HG02763 (cell line): ENCODE results near the gene IFNLR1.

ENCODE experiments used
- ATAC-seq: cut with Tn5 transposase; IDR thresholded peaks from one replicate; pipeline ENCODE4 v1.9.1; 2021; ENCODE audit warnings: mild to moderate bottlenecking, moderate library complexity; ENCODE audit not compliant: unreplicated experiment

IFNLR1 gene

GRCh38 chr1:24126672-24127023 is 60.4 kb downstream of the IFNLR1 start:
- ATAC-seq, result no peak

- no peak for ATAC-seq
Measured at GRCh38 chr1:24126018-24126671, 60.9 kb downstream of the IFNLR1 start.

GRCh38 chr1:24125456-24125855 is 61.6 kb downstream of the IFNLR1 start:
- no peak for ATAC-seq

- no peak for ATAC-seq
Measured at GRCh38 chr1:24124980-24125379, 62.1 kb downstream of the IFNLR1 start.

- no peak for ATAC-seq
Measured at GRCh38 chr1:24123611-24124010, 63.5 kb downstream of the IFNLR1 start.

- no peak for ATAC-seq
Measured at GRCh38 chr1:24122776-24123175, 64.3 kb downstream of the IFNLR1 start.

- ATAC-seq, result no peak
Measured at GRCh38 chr1:24121406-24121805, 65.7 kb downstream of the IFNLR1 start.

DNA sequence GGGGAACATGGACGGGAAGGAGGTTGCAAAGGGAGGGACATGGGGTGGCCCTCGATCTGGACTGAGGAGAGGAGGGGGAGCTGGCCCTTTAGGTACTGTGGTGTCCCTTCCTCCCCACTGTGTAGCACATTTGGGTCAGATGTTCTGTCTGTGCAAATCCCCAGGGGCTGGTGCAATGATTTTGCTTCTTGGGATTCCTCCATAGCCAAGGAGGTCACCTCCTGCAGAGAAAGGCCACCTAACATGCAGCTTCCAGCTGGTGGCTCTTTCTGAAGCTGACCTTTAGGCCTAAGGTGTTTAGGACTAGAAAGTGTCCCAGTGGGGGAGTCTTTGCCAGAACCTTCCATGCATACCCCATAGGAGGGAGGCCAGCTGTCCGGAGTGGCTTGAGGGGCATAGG is 66.1 kb downstream of the IFNLR1 start:
- ATAC-seq, result no peak

- no peak for ATAC-seq
Measured at GRCh38 chr1:24119859-24120756, 67.0 kb downstream of the IFNLR1 start.

DNA sequence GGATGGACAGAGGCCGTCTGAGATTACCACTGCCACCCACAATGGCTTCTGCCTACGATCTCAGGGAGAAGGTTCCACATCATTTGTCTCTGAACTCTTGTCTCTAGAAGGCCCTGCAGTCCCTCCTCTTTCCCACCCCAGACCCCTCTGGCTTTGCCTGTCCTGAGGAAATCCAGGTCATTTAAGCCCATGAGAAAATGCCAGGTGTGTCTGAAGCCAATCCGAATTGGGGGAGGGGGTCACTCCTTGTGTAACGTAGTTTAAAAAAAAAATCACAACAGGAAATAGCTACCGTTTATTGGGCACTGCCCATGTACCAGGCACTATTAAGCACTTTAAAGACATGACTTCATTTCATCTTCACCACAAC is 67.6 kb downstream of the IFNLR1 start:
- no peak for ATAC-seq

DNA sequence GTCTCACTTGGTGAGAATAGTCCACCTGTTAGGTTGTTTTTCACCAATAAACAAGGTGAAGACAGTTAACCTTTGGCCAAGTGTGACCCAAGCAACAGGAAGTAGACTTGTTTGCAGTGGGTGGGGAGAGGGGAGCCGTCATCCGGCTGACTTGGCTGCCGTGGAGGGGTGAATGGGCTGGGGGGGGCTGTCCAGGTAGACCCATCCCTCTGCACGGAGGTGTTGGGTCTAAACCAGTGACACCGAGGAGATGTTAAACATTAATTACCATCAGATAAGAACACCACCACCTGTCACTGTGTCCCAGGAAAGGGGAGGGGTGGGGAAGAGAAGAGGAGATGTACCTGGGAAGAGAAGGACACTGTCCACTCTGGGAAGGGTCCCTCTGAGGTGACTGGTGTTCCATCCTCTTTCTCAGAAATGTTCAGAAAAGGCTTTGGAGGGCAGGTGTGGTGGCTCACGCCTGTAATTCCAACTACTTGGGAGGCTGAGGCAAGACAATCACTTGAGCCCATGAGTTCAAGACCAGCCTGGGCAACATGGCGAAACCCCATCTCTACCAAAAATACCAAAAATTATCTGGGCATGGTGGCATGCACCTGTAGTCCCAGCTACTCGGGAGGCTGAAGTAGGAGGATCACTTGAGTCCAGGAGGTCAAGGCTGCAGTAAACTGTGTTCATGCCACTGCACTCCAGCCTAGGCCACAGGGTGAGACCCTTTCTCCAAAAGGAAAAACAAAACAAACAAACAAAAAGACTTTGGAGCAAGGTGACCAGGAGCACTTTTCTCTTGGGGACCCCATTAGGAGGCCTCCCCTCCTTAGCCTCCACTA is 68.5 kb downstream of the IFNLR1 start:
- no peak for ATAC-seq

DNA sequence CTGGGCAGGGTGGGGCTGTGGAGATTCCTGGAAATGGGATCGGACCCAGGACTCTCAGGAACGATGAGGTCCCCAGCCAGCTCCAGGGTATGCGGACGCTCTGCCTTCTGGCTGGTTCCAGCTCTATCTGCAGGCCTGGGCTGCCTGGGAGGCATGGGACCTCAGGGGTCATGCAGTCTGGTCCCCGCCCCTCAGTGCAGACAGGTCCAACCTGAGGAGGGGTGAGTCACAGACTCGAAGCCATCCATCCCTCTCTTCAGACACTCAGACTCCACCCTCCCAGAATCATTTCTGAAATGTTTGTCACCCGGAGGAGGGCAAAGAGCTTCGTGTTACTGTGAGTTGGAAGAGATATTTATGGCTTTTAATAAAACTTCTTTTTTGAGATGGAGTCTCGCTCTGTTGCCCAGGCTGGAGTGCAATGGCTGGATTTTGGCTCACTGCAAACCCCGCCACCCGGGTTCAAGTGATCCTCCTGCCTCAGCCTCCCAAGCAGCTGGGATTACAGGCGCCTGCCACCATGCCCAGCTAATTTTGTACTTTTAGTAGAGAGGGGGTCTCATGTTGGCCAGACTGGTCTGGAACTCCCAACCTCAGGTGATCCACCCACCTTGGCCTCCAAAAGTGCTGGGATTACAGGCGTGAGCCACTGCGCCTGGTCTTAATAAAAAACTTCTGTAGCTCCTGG is 69.2 kb downstream of the IFNLR1 start:
- no peak for ATAC-seq

GRCh38 chr1:24117132-24117531 is 70.0 kb downstream of the IFNLR1 start:
- no peak for ATAC-seq

- ATAC-seq, result no peak
Measured at GRCh38 chr1:24114753-24115152, 72.3 kb downstream of the IFNLR1 start.

DNA sequence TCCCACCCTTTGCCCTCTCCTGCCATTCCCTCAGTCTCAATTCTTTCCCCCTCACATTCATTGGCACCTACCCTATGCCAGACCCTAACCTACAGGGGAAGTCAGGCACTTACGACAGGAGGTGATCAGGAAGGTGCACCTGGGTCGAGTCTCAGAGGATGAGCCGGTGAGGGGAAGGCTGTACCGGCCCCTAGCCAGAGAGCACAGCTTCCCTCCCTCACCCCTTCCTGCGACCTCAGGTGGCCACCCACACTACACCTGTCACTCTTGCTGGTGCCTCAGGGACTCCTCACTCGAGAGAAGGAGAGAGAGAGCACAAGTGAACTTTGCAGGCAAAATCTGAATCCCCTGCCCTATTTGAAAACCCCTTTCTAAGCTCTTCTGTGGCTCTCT is 73.5 kb downstream of the IFNLR1 start:
- ATAC-seq, result no peak

DNA sequence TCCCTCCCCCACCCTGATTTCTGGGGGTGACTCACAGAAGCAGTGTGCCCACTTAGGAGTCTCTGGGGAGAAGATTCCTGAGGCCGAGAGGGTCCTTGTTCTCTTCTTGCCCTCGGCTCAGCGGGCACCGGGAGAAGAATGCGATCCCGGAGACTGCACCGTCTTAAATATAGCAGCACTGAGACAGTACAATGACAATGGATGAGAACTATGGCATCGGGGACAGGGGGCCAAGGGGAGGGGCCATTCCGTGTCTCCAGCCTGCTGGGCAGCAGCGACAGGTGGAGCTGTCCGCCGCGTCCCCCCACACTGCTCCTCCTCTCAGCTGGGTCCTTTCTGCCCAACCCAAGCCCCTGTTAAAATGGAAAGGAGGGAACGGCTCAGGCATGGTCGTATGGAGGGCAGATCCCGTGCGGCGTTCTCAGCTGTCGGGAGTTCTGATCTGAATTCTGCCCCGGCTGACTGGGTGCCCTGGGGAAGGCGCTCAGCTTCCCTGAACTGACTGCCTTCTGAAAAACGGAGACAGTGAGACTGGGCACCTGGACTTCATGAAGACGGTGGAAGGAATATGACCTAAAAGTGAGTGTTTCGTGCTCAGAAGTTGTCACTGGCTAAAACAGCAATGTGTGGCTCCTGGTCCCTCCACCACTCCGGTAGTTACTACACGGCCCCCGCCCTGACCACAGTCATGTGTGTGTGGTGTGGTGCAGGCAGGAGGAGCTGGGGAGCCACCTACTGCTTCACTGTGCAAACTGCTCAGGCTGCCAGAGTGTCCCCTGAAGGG is 74.9 kb downstream of the IFNLR1 start, which contains the start of gene MYOM3:
Gene MYOM3 (minus strand): TSS at position 140 of the 784 bp plus-strand sequence. CDS start 3,499 bp downstream, outside the sequence.
- ATAC-seq, result no peak

GRCh38 chr1:24111262-24111995 is 75.7 kb downstream of the IFNLR1 start:
- ATAC-seq, result no peak

DNA sequence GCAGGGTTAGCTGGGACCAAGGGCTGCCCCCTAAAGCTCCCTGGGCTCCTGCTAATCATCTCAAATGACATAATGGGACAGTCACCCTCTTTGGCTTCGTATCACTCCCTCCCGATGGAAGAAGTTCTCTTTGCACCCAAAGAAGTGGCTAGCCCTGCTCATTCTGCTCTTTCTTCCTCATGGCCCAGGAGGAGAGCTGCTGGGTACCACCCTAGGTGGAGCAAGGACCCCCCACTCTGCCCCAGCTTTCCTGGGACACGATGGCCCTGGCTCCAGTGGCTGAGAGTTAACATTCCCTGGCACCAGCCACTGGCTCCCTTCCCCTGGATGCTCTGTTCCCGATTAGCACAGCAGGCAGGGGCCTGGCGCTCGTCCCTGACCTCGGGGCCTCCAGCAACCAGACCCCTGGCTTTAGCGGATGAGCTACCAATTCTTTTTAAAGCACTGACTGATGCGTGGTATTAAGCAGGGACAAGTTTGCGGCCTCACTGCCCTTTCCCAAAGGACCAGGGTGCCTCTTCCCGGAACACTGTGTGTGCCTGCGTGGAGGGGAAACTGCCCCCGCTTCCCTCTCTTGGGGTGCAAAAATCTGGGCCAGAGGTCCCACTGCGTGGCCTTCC is 76.3 kb downstream of the IFNLR1 start:
- no peak for ATAC-seq
